ENCODE results near the gene PEX14. TPM values are rescaled to one million over a fixed set of nuclear protein-coding genes. Genes with fewer than 3 reads are reported as not detected.

Gene PEX14
- polyA plus RNA-seq, 12 donors: 9.3 to 22.8 (median 13.2) TPM; not detected in 1

GRCh38 chr1:10631811-10632593, 157.3 kb downstream of the PEX14 start:
- DNase-seq: no peak

- DNase-seq: no peak
These were observed 157.9 kb downstream of the PEX14 start for GRCh38 chr1:10632691-10633090.

GRCh38 chr1:10633416-10633815, 158.7 kb downstream of the PEX14 start:
- DNase-seq: no peak

GRCh38 chr1:10634075-10634427, 159.3 kb downstream of the PEX14 start:
- no peak for DNase-seq

- DNase-seq: no peak
These were observed 159.8 kb downstream of the PEX14 start for GRCh38 chr1:10634428-10635084.

GRCh38 chr1:10635085-10635896, 160.5 kb downstream of the PEX14 start:
- DNase-seq: no peak

GRCh38 chr1:10635992-10636391, 161.2 kb downstream of the PEX14 start:
- DNase-seq: no peak

- no peak for DNase-seq
These were observed 162.7 kb downstream of the PEX14 start for GRCh38 chr1:10637400-10637799.

- DNase-seq: no peak
These were observed 163.2 kb downstream of the PEX14 start for GRCh38 chr1:10637834-10638558.

- no peak for DNase-seq
These were observed 163.8 kb downstream of the PEX14 start for GRCh38 chr1:10638559-10639005.

GRCh38 chr1:10639011-10639774, 164.4 kb downstream of the PEX14 start:
- DNase-seq: no peak

GRCh38 chr1:10639775-10640578, 165.2 kb downstream of the PEX14 start:
- DNase-seq: no peak

- DNase-seq: no peak
These were observed 166.2 kb downstream of the PEX14 start for GRCh38 chr1:10640843-10641553.

- no peak for DNase-seq
These were observed 167.2 kb downstream of the PEX14 start for GRCh38 chr1:10641976-10642375.

GRCh38 chr1:10642403-10643080, 167.8 kb downstream of the PEX14 start:
- no peak for DNase-seq

- no peak for DNase-seq
These were observed 169.0 kb downstream of the PEX14 start for GRCh38 chr1:10643607-10644306.

- DNase-seq: no peak
These were observed 169.8 kb downstream of the PEX14 start for GRCh38 chr1:10644307-10645128.

All from muscle of arm (tissue), 12 donors.